Stimulated activated CD4-positive, alpha-beta T cell treated with anti-CD3 and anti-CD28 coated beads, Interleukin-1b, Interleukin-23, amount 100 ng/mL, for 1 hour (primary cell): ENCODE measurements around the gene ZBTB20.

ENCODE experiments used
- DNase-seq, 2 donors: peaks; one replicate each; pipeline ENCODE4 v3.0.0-alpha.2; 2020; ENCODE audit warnings: low read depth in 2 of 2

The ZBTB20 gene

GRCh38 chr3:114928989-114929640 is 218.0 kb downstream of the ZBTB20 start:
- no peak for DNase-seq

GRCh38 chr3:114904633-114905032 is 242.5 kb downstream of the ZBTB20 start:
- DNase-seq = no peak

- DNase-seq = no peak
These were observed 243.9 kb downstream of the ZBTB20 start for GRCh38 chr3:114903213-114903612.

- DNase-seq = no peak
These were observed 244.4 kb downstream of the ZBTB20 start for GRCh38 chr3:114902691-114903101.

- no peak for DNase-seq
These were observed 246.2 kb downstream of the ZBTB20 start for GRCh38 chr3:114900908-114901307.

GRCh38 chr3:114899186-114899931 is 247.7 kb downstream of the ZBTB20 start:
- DNase-seq = no peak

- no peak for DNase-seq
These were observed 250.1 kb downstream of the ZBTB20 start for GRCh38 chr3:114896978-114897377.

GRCh38 chr3:114893361-114893760 is 253.7 kb downstream of the ZBTB20 start:
- DNase-seq = no peak

- no peak for DNase-seq
These were observed 254.2 kb downstream of the ZBTB20 start for GRCh38 chr3:114892880-114893279.

- DNase-seq = no peak
These were observed 254.8 kb downstream of the ZBTB20 start for GRCh38 chr3:114892131-114892879.

- DNase-seq = no peak
These were observed 259.3 kb downstream of the ZBTB20 start for GRCh38 chr3:114887806-114888205.

- no peak for DNase-seq
These were observed 260.2 kb downstream of the ZBTB20 start for GRCh38 chr3:114886905-114887304.

- DNase-seq = no peak
These were observed 262.7 kb downstream of the ZBTB20 start for GRCh38 chr3:114884213-114884923.

GRCh38 chr3:114880078-114880477 is 267.0 kb downstream of the ZBTB20 start:
- no peak for DNase-seq

GRCh38 chr3:114879059-114880031 is 267.7 kb downstream of the ZBTB20 start:
- no peak for DNase-seq

- DNase-seq = no peak
These were observed 268.8 kb downstream of the ZBTB20 start for GRCh38 chr3:114878114-114878839.

- DNase-seq = no peak
These were observed 269.5 kb downstream of the ZBTB20 start for GRCh38 chr3:114877378-114878113.

- no peak for DNase-seq
These were observed 272.5 kb downstream of the ZBTB20 start for GRCh38 chr3:114874522-114874971.

GRCh38 chr3:114873591-114873990 is 273.5 kb downstream of the ZBTB20 start:
- DNase-seq = no peak
